Measurements from ENCODE around the gene ZNF778.

The ZNF778 gene

DNA sequence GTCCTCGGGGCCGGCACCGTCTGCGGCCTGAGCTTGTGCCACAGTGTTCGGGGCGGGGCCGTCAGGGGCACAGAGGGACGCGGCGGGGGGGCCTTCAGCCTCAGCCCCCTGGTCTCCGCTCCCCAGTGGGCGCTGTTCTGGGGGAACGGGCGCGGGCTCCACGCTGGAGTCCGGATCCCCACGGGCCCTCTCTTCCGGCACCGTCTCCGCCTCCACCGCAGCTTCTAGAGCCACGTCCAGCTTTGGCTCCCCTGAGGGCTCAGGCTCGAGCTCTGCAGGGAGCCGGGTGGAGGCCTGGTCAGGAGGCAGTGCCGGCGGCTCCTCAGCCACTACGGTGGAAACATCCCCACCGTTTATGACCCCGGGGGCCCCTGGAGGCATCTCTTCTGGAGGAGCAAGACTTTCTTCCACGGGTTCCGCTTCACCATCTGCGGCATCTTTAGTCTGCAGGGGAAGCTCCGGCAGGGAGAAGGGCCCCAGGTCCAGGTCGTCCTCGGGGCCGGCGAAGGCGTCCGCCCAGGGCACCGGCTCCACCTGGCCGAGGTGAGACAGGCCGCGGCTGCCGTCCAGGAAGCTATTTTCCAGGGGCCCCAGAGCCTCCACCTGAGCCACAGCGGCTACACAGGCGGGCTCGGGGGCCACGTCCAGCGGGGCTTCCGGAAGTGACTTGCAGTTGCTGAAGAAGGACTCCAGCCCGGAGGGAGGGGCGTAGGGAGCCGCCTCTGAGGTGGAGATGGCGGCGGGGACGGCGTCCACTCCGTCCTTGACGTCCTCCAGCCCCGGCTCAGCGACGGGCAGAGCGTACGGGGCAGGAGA is 62.4 kb downstream of the ZNF778 start:
- TF ChIP-seq, protein P1, sequence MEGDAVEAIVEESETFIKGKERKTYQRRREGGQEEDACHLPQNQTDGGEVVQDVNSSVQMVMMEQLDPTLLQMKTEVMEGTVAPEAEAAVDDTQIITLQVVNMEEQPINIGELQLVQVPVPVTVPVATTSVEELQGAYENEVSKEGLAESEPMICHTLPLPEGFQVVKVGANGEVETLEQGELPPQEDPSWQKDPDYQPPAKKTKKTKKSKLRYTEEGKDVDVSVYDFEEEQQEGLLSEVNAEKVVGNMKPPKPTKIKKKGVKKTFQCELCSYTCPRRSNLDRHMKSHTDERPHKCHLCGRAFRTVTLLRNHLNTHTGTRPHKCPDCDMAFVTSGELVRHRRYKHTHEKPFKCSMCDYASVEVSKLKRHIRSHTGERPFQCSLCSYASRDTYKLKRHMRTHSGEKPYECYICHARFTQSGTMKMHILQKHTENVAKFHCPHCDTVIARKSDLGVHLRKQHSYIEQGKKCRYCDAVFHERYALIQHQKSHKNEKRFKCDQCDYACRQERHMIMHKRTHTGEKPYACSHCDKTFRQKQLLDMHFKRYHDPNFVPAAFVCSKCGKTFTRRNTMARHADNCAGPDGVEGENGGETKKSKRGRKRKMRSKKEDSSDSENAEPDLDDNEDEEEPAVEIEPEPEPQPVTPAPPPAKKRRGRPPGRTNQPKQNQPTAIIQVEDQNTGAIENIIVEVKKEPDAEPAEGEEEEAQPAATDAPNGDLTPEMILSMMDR (IDR thresholded peaks at IDR 0.05; ENCODE audit: extremely low read depth, insufficient read depth, missing control alignments): no peak
- no peak for DNase-seq (ENCODE audit: low spot score)
- in situ Hi-C loops (cut with MboI; ENCODE audit: low pct_unique_long_range_greater_than_20kb, low sequenced_read_pairs, unreplicated experiment): no loop called here

DNA sequence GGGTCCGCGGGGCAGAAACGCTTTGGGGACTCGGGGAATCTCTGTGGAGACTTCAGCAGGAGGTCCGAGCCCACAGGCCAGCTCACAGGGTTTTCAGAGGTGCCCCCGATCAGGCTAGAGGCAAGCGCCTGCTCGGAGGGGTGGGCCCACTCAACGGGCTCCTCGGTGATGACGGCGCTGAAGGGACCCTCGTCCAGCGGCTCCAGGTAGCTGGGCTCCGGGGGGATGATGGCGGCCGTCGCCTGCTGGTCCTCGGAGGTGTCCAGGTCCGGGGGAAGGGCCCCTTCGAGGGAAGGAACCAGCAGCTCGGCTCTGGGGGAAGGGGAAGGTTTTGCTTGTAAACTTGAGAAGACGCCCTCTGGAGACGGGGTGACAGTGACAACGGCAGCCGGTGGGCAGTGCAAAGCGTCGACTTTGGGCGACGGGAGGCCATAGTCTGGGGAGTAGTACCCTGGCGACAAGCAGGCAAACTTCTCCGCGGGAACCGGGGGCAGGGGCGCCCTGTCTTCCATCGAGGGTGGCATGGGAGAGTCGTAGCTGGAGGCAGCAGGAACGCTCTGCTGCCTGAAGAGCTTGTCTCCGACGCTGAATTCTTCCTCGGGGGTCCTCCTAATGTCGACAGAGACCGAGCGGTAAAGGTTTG is 63.2 kb downstream of the ZNF778 start:
- no peak for DNase-seq (ENCODE audit: low spot score)
- TF ChIP-seq, protein P1 (IDR thresholded peaks at IDR 0.05; ENCODE audit: extremely low read depth, insufficient read depth, missing control alignments): no peak
- in situ Hi-C loops (cut with MboI; ENCODE audit: low pct_unique_long_range_greater_than_20kb, low sequenced_read_pairs, unreplicated experiment): no loop called here

GRCh38 chr16:89281189-89281577 is 63.7 kb downstream of the ZNF778 start:
- in situ Hi-C loops (cut with MboI; ENCODE audit: low pct_unique_long_range_greater_than_20kb, low sequenced_read_pairs, unreplicated experiment): no loop called here
- no peak for DNase-seq (ENCODE audit: low spot score)
- TF ChIP-seq, protein P1 (IDR thresholded peaks at IDR 0.05; ENCODE audit: extremely low read depth, insufficient read depth, missing control alignments): no peak

GRCh38 chr16:89281829-89282228 is 64.3 kb downstream of the ZNF778 start:
- no peak for DNase-seq (ENCODE audit: low spot score)
- TF ChIP-seq, protein P1 (IDR thresholded peaks at IDR 0.05; ENCODE audit: extremely low read depth, insufficient read depth, missing control alignments): no peak
- in situ Hi-C loops (cut with MboI; ENCODE audit: low pct_unique_long_range_greater_than_20kb, low sequenced_read_pairs, unreplicated experiment): no loop called here

DNA sequence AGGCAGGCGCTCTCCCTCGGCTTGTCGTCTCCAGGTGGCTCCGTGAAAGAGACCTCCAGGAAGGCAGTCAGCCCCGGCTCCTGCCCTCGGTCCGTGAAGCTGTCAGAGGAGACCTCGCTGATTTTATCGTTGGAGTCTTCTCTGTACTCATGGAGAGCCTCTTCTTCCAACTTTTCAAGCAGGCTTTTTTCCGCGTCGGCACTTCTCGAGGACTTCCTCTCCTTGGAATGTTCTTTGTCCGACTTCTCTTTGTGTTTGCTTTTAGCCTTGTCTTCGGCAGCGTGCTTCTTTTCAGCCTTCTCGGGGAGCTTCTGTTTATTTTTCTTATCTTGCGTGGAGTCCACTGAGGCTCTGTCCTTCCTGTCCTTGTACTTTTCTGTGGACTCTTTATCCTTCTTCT is 65.0 kb downstream of the ZNF778 start:
- DNase-seq (ENCODE audit: low spot score): no peak
- TF ChIP-seq, protein P1 (IDR thresholded peaks at IDR 0.05; ENCODE audit: extremely low read depth, insufficient read depth, missing control alignments): no peak
- in situ Hi-C loops (cut with MboI; ENCODE audit: low pct_unique_long_range_greater_than_20kb, low sequenced_read_pairs, unreplicated experiment): no loop called here

- TF ChIP-seq, protein P1 (IDR thresholded peaks at IDR 0.05; ENCODE audit: extremely low read depth, insufficient read depth, missing control alignments): no peak
- in situ Hi-C loops (cut with MboI; ENCODE audit: low pct_unique_long_range_greater_than_20kb, low sequenced_read_pairs, unreplicated experiment): no loop called here
- no peak for DNase-seq (ENCODE audit: low spot score)
These were observed 65.9 kb downstream of the ZNF778 start for GRCh38 chr16:89283449-89283848.

All from GM13977 (cell line).